NK-92 (cell line): ENCODE results near the gene PFDN4.
"Not testable (repeated sequence)": the region's sequence is repeated elsewhere in the genome, so short reads cannot be mapped to it uniquely, and the experiment has no call there.

Source experiments
- DNase-seq: peaks from one replicate; lab custom pipeline; 2025; ENCODE audit not compliant: unreplicated experiment; lab: John Stamatoyannopoulos, UW

PFDN4 gene

GRCh38 chr20:54223285-54223684 is 15.4 kb downstream of the PFDN4 start:
- no peak for DNase-seq

GRCh38 chr20:54223751-54224150 is 15.9 kb downstream of the PFDN4 start:
- no peak for DNase-seq

GRCh38 chr20:54224642-54225041 is 16.8 kb downstream of the PFDN4 start:
- DNase-seq = not testable (repeated sequence)

- no peak for DNase-seq
These were observed 19.4 kb downstream of the PFDN4 start for GRCh38 chr20:54227241-54227640.

- no peak for DNase-seq
These were observed 19.9 kb downstream of the PFDN4 start for GRCh38 chr20:54227751-54228150.

- DNase-seq = no peak
These were observed 21.0 kb downstream of the PFDN4 start for GRCh38 chr20:54228841-54229240.

- no peak for DNase-seq
These were observed 21.8 kb downstream of the PFDN4 start for GRCh38 chr20:54229566-54230160.

- no peak for DNase-seq
These were observed 23.1 kb downstream of the PFDN4 start for GRCh38 chr20:54231036-54231435.

- DNase-seq = no peak
These were observed 27.1 kb downstream of the PFDN4 start for GRCh38 chr20:54234991-54235390.

- DNase-seq = no peak
These were observed 29.4 kb downstream of the PFDN4 start for GRCh38 chr20:54237116-54237943.

GRCh38 chr20:54244113-54244512 is 36.2 kb downstream of the PFDN4 start:
- no peak for DNase-seq

GRCh38 chr20:54248705-54249104 is 40.8 kb downstream of the PFDN4 start:
- DNase-seq = not testable (repeated sequence)

GRCh38 chr20:54250691-54251090 is 42.8 kb downstream of the PFDN4 start:
- DNase-seq = no peak

GRCh38 chr20:54251096-54251495 is 43.2 kb downstream of the PFDN4 start:
- no peak for DNase-seq

- no peak for DNase-seq
These were observed 46.7 kb downstream of the PFDN4 start for GRCh38 chr20:54254596-54254995.

- no peak for DNase-seq
These were observed 47.3 kb downstream of the PFDN4 start for GRCh38 chr20:54255157-54255556.

GRCh38 chr20:54256202-54256601 is 48.3 kb downstream of the PFDN4 start:
- DNase-seq = no peak

- DNase-seq = no peak
These were observed 49.4 kb downstream of the PFDN4 start for GRCh38 chr20:54257071-54257816.

GRCh38 chr20:54260116-54260515 is 52.2 kb downstream of the PFDN4 start:
- no peak for DNase-seq

- DNase-seq = no peak
These were observed 54.8 kb downstream of the PFDN4 start for GRCh38 chr20:54262671-54263070.

GRCh38 chr20:54263116-54263690 is 55.3 kb downstream of the PFDN4 start:
- no peak for DNase-seq

GRCh38 chr20:54265791-54266190 is 57.9 kb downstream of the PFDN4 start:
- not testable (repeated sequence) for DNase-seq
